Measurements from ENCODE around the gene MAD1L1.

The MAD1L1 gene

GRCh38 chr7:2099048-2099957, 133.4 kb downstream of the MAD1L1 start:
- no peak for DNase-seq

DNA sequence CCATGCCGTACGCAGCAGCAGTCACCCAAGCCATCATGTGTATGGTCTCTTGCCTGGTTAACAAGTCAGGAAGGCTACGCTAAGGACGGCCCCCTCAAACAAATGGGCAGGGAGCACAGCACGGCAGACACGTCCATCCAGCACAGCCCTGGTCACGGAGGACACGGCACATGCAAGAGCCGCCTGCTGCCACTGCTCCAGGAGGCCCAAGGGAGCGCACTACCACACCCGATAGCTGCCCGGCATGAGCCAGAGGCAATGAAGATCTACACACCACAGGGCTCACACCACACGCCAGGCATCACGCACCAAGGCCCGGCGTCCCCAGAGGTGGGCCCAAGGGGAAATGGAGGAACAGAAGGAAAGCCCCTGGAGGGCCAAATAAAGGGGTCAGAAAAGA, 134.2 kb downstream of the MAD1L1 start:
- no peak for DNase-seq

GRCh38 chr7:2098056-2098455, 134.7 kb downstream of the MAD1L1 start:
- DNase-seq, result no peak

- no peak for DNase-seq
Measured at GRCh38 chr7:2097492-2097891, 135.3 kb downstream of the MAD1L1 start.

DNA sequence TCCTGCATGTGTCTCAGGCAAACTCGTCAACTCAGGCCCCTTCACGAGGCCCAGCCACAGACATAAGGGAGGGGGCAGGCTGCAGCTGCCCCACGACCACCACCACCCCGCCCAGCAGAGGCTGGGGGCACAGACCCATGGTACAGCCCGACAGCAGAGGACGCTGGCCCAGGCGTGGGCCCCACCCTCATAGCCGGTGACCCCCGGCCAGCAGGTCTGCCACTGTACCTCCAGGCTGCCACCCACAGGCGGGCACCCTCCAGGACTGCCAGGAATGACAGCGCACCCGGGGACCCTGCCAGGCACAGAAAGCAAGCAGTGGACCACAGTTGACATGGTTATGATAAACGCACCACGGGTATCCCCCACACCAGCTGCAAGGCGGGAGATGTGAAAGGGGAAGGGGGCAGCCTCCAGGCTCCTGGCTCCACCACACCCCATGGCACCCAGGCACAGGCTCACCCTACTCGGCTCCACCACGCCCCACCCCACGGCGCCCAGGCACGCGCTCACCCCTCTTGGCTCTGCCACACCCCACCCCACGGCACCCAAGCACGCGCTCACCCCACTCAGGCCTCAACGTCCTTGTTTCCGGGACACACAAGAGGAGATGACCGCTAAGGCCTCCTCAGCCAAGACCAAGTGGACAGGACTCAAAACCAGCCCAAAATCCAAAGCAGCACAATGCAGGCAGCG, 135.9 kb downstream of the MAD1L1 start:
- DNase-seq, result no peak

DNA sequence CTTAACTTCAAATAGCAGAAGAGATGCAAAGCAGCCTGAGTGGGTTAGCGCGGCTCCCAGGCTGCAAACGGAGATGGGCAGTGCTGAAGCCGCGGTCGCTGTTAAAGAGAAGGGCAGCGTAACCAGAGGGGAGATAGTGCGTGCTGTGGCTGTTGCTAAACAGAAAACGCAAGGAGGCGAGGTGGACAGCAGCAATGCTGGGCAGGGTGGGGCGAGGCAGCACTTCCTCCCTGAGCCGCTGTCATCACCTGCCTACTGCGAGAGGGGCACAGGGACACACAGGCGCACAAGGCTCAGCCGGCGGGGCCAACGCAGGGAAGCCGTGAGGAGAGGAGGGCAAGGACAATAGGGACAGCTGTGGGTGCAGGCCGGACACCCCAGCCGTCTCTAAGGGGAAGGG, 137.3 kb downstream of the MAD1L1 start:
- no peak for DNase-seq

- no peak for DNase-seq
Measured at GRCh38 chr7:2094454-2095045, 138.2 kb downstream of the MAD1L1 start.

DNA sequence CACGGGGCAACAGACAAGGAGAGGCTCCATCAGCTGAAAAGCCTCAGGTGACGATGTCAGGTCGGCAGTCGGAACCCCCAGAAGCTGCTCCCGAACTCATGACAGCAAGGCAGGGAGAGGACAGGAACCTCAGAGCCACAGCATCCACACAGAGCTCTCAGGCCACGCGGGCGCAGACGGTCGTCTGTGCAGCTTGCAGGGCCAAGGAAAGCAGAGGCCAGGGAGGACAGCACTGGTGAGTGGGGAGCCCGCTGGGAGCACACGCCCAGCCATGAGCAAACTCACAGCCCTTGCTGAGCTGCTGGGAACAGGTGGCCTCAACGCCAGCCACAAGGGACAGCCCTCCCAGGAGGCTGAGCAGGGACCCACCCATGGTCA, 138.9 kb downstream of the MAD1L1 start:
- DNase-seq, result no peak

- DNase-seq, result no peak
Measured at GRCh38 chr7:2093215-2093842, 139.4 kb downstream of the MAD1L1 start.

GRCh38 chr7:2092279-2092678, 140.5 kb downstream of the MAD1L1 start:
- DNase-seq, result no peak

GRCh38 chr7:2090526-2091520, 141.9 kb downstream of the MAD1L1 start:
- DNase-seq, result no peak

- DNase-seq, result no peak
Measured at GRCh38 chr7:2088801-2089200, 143.9 kb downstream of the MAD1L1 start.

DNA sequence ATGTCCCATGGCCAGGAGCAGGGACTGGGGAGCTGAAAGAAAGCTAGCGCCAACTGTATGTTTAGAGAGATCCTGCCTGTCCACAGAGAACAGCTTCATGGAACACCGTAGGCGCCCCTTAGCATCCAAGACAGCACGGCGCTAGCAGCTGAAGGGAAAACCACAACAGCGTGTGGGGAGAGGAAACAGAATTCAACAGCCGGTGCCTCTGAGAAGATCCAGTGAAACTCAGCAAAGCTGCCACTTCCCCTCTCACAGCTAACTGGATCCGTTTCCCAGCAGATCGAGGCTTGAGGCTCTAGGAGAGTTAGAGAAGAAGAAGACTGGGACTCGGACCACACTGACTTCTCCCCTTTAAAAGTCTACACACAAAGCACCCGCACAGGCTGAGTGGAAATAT, 145.0 kb downstream of the MAD1L1 start:
- no peak for DNase-seq

DNA sequence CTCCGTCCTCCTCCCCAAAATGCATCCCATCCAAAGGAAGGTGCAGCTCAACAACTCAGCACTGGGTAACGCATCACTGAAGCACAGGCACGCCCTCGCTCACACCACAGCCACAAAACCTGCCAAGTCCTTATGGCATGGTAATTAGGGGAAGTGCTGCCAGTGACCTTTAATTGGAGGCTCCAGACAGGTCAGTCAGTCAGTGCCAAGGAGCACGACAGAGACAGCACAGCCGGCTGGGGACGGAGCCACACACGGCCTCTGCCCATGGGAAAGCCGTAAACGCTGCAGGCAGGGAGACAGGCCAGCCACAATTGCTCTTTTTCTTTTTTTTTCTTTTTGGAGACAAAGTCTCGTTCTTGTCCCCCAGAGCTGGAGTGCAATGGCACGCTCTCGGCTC, 146.5 kb downstream of the MAD1L1 start:
- no peak for DNase-seq

DNA sequence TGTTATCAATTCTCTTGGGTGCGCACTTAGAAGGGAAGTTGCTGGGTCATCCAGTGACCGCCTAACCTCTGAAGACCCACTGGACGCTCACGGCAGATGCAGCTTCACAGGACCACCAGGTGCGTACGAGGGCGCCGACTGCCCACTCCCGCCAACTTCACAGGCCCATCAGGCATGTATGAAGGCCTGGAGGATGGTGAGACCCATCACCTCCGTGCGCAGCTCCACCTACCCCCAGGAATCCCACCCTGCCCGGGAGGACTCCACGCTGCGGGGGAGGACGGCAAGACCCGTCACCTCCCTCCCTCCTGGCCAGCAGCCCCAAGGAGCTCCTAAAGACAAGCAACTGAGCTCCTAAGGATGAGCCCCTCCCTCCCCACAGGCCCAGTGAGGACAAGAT, 146.9 kb downstream of the MAD1L1 start:
- DNase-seq, result no peak

DNA sequence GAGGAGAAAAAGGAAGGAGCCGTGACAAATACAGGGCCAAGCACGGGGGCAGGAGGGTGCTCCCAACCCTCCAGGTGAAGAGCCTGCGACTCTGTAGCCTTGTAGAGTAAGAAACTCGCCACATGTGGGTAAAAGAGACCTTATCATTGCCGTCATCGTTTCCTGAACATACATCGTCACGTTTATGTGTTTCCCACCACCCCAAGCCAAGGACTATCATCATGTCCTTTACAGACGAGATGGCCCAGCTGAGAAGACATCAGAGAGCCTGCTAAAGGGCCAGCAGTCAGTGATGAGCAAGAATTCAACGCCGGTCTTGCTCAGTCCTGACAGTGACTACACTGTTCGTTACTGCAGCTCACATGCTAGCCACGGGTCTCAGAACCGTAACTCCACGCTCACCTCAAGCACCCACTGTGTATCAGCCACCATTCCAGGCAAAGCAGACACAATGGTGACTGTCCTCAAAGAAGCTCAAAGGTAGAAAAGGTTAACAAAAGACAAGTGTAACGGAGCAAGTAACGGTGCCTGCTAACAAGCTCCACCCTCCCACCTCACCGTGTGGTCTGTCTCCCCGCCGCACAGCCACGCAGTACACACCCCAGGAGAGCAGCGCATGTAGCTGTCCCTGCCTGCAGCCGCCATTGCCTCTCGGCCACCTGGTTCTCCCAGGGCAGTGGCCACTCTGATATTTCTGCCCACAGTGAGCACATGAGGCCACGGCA, 147.8 kb downstream of the MAD1L1 start:
- no peak for DNase-seq

- no peak for DNase-seq
Measured at GRCh38 chr7:2084331-2084730, 148.4 kb downstream of the MAD1L1 start.

- DNase-seq, result no peak
Measured at GRCh38 chr7:2083362-2083761, 149.4 kb downstream of the MAD1L1 start.

DNA sequence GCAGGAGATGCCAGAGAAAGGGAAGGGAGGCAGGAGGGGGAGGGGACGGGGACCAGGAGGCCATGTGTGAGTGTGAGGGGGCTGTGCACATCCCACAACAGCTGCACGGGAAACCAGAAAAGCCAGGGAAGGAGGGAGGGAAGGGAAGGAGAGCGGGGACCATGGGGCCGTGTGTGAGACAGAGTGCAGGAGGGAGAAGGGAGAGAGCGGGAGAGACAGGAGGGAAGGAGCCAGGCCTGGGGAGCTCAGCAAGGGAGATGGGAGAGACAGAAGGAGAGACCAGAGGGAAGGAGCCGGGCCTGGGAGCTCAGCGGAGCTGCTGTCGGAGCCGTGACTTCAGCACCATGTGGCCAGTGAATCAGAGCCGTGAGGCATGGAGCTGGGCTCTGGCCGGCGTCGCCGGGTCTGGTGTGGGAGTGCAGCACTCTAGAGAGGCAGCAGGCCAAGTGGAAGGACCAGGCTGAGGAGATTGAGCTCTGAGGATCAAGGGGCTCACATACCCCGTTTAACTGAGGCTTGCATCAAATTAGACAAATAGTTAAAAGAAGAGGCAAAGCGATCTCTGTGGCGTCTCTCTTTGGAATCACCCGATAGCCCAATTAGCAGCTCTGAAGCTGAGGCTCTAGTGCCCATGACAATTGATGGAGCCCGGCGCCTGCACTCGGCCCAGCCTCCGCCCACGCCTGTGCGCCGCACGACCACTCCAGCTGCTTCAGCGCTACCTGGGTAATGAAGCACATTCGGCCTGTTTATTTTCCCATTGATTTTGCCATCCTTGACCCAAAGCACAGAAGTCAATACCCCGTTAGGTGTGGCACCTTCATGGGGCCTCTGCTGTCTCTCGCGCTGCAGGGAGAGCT, 150.4 kb downstream of the MAD1L1 start:
- no peak for DNase-seq

- DNase-seq, result no peak
Measured at GRCh38 chr7:2081526-2082135, 151.1 kb downstream of the MAD1L1 start.

Measured in cerebellar nuclear complex (tissue), 1 donor.